ENCODE measurements around the gene HSD17B2.

HSD17B2 gene

DNA sequence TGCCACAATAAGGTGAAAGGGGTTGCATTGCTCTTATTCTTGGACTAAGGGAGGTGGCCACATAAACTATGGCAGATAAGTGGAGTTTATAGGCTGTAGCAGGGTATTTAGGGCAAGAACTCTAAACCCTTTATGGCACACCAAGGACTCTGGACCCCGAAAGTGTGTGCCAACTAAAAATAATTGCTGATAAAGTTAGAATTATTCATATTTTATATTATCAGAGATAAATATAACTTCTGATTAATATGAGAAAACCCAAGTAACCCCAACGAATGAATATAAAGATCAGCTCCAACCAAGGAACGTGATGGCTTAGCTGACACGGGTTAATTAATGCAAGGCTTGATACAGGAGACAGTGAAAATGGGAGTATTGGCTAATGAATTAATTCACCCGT, 15.0 kb upstream of the HSD17B2 start:
- no peak for DNase-seq

DNA sequence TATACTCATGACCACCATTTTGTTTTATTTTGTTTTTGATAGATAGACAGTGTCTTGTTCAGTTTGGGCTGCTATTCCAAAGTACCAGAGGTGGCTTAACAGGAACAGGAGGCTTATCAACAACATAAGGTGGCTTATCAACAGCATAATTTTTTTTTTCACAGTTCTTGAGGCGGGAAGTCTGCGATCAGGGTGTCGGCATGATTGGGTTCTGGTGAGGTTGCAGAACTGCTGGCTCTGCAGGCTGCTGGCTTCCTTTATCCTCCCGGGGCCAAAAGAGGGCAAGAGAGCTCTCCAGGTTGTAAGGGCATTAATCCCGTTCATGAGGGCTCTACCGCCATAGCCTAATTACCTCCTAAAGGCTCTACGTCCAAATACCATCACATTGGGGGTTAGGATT, 11.8 kb upstream of the HSD17B2 start:
- no peak for DNase-seq

GRCh38 chr16:82024316-82024715, 10.7 kb upstream of the HSD17B2 start:
- no peak for DNase-seq

- no peak for DNase-seq
Measured at GRCh38 chr16:82024883-82025282, 10.2 kb upstream of the HSD17B2 start.

DNA sequence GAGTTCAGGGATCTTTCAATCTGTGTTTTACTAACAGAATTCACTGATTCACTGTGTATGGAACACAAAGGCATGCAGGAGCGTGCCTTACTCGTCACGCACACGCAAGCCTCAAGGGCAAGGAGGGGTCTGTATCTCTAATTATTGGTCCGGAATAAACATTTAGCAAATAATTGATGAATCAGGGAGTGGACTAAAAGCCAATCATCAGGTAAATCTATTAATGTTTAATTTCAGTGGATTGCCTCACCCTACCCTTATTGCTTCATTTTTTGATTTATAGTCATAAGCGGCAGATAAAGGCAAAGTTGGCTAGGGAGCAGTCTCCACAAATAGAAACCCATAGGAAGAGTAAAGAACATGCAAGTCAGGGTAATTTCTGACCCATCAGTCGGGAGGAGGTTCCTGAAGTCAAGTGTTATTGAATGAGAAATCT, 7.4 kb upstream of the HSD17B2 start:
- no peak for DNase-seq

- no peak for DNase-seq
Measured at GRCh38 chr16:82031116-82032084, 3.7 kb upstream of the HSD17B2 start.

DNA sequence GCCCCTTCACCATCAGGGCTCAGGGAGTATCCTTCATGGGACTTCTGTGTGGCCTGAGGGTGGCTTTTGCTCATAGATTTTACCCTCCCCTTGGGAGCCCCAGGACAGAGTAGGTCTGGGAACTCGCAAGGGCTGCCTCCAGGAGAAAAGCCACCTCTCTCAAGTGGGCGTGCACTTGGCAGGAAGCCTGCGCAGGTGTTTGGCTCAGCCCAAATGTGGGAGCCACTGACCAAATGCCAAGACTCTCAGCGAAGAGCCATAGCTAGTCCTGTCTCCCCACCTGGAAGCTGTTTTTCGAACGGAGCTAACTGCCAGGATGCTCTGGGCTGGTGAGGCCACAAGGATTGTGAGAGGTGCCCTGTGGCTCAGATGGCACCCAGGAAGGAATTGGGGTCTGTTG, 2.0 kb upstream of the HSD17B2 start:
- no peak for DNase-seq

- no peak for DNase-seq
Measured at GRCh38 chr16:82033683-82034300, 1.3 kb upstream of the HSD17B2 start.

- no peak for DNase-seq
Measured at GRCh38 chr16:82037251-82037650, 2.2 kb downstream of the HSD17B2 start.

DNA sequence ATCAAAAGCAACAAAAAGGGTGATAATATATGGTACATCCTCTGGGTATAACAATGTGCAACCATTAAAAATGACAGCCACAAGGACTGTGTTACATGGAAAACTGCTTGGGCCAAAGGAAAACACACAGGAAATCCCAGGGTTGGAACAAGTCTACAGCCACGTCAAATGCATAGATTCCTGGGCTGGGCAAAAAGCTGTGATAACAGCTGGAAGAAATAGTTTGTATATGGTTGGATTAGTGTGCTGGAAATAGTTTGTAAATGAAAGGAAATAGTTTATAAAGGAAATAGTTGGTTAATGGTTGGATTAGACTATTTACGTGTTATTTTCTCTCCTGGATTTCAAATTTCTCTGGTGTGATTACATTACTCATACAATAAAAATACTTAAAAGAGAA, 2.6 kb downstream of the HSD17B2 start:
- DNase-seq, result no peak

DNA sequence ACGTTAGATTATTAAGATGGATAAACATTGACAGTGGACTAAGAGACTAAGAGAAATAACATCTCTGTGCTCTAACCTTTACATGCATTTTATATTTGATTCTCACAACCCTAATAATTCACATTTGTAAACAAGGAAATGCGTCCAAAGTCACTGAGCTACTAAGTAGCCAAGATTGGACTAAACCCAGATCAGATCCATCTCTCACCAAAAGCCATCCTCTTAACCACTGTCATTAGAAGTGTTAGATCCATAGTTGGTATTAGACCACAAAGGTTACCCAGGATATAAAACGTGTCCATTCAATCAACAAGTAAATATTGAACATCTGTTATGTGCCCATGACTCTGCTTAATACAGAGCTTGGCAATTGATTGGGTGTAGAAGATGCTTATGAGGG, 5.2 kb downstream of the HSD17B2 start:
- DNase-seq, result no peak

DNA sequence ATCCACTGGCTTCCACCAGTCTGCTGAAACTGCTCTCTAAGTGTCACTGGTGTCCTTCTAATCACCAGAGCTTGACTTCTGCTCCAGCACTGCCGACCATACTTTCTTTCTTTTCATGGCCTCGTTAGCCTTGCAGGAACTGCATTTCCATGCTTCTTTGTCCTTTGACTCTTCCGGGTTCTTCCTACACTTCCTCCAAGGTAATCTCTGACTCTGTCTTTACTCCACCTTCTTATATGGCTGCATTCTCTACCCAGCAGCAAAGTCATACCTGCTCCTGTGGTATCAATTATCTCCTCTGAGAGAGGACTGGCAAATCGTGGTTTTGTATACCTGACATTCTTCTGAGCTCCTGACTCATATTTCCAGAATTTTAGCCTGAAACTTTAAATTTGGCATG, 6.5 kb downstream of the HSD17B2 start:
- no peak for DNase-seq

GRCh38 chr16:82042144-82042543, 7.1 kb downstream of the HSD17B2 start:
- no peak for DNase-seq

GRCh38 chr16:82042846-82043245, 7.8 kb downstream of the HSD17B2 start:
- DNase-seq, result no peak

- no peak for DNase-seq
Measured at GRCh38 chr16:82043680-82044584, 8.9 kb downstream of the HSD17B2 start.

DNA sequence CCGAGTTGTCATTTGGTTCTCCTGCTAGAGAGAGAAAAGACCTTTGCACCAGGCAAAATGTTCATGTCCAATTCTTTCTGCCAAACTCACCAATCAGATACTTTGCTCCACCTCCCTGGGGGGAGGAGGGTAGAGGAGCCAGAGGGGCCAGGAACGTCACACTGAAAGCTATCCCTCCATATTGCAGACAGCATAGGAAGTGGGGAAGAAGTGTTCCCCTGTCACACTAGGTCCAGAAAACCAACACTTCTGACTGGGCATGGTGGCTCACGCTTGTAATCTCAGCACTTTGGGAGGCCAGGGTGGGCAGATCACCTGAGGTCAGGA, 9.5 kb downstream of the HSD17B2 start:
- no peak for DNase-seq

DNA sequence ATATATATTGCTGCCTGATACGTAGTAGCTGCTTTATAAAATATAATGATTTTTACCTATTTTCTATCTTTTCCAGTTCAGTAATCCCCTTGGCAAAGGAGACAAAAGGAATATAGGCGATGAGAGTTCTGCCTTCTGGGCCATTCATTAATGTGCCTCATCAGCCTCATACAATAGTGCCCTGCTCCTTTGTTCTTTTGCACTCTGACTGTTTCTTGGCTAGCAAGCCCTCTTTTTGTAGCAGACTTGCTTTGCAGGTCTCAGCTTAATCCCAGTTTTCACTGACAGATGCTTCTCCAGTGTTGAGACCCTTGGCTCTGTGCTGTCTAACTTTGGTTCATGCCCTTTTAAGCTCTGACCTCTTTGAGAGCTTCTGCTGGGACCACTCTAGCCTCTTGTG, 10.4 kb downstream of the HSD17B2 start:
- DNase-seq, result no peak

- DNase-seq, result no peak
Measured at GRCh38 chr16:82046541-82046940, 11.5 kb downstream of the HSD17B2 start.

DNA sequence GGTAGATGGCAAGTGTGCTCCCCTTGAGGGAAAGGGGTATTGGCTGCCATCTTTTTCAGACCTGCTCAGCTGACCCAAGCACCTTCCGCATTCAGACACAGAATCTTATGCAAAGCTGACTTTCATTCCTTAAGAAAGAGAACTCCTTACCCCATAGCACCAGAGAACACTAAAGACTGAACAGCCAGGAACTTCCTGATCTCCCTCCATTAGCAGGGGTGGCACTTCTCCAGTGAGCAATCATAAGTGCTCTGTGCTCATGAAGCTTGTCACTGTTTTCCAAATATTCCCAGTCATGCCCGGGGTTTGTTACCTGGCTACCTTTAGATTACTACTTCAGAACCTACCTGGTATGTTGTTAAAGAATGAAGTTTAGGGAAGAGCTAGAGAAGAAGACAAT, 11.9 kb downstream of the HSD17B2 start:
- no peak for DNase-seq

GRCh38 chr16:82047374-82047773, 12.3 kb downstream of the HSD17B2 start:
- DNase-seq, result no peak

DNA sequence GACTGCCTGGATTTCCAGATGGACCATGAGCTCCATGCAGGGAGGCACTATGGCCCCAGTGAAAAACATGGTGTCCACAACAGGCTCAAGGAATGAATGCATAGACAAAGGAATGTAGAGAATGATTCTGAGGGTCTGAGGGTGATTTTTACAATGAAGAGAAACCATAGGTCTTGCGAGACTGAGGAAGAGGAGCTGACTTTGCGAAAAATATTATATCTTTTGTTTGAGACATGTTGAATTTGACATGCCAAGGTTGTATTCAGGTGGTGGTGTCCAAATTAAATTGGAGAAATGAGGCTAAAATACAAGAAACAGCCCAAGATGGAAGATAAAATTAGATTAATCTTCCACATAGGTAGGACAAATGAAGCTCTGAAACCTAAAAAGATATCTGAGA, 12.7 kb downstream of the HSD17B2 start:
- DNase-seq, result no peak

DNA sequence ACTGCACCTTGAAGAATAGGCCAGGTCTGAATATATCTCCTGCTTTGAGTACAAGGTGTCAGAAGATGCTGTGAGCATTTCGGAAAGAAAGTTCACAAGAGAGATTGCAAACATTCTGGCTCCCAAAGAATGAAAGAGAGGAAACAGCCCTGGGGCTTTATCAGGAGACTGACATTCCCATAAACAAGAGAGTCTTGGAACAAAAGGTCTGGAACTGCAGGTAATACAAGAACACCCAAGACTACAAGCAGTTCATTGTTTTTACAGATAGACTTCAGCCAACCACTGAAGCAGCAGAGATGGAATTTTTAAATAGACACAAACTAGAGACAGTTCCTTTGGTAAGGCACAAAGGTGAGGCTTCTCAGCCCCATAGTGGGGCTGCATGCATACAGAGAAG, 14.4 kb downstream of the HSD17B2 start:
- DNase-seq, result no peak

DNA sequence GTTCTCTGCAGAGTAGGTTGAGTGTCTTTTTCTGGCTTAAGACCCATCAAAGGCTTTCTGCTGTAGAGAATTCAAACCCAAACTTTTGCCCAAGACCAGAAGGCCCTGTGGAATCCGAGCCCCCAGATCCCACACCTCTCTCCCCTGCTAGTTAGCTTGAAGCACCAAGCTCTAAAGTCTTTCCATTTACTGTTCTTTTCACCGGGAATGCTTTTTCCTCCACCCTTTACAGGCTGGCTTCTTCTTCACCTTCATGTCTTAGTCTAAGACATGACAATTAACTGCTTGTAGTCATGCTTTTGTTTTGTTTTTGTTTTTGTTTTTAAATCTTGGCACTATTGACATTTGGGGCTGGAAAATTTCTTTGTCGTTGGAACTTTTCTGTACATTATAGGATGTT, 15.5 kb downstream of the HSD17B2 start:
- no peak for DNase-seq
